Large intestine (tissue), 3 donors: ENCODE results near the gene DUSP1. TPM values are rescaled to one million over a fixed set of nuclear protein-coding genes. Genes with fewer than 3 reads are reported as not detected.

ENCODE experiments used
- DNase-seq, 2 donors: peaks; one replicate each; pipeline versions ENCODE4 v3.0.0 to v3.0.0-alpha.2; 2013
- H3K27ac ChIP-seq: one replicate; pipeline ENCODE4 v1.5.1; 2013; ENCODE audit warnings: low read length
- H3K27me3 ChIP-seq: 2 replicates; pipeline ENCODE4 v1.6.1; 2013; ENCODE audit warnings: low read length; ENCODE audit not compliant: control insufficient read depth, insufficient read depth
- H3K36me3 ChIP-seq: 2 replicates; pipeline ENCODE4 v1.6.1; 2013; ENCODE audit warnings: low read length; ENCODE audit not compliant: control insufficient read depth, insufficient read depth
- H3K4me1 ChIP-seq: one replicate; pipeline ENCODE4 v1.6.1; 2013; ENCODE audit warnings: low read length; ENCODE audit not compliant: control insufficient read depth, insufficient read depth
- H3K4me3 ChIP-seq: one replicate; pipeline ENCODE4 v1.5.1; 2013; ENCODE audit warnings: low read length
- H3K9me3 ChIP-seq: one replicate; pipeline ENCODE4 v1.6.1; 2013; ENCODE audit warnings: mild to moderate bottlenecking, low read depth, low read length, moderate library complexity; ENCODE audit not compliant: control insufficient read depth
- WGBS: methylation state at CpG from one replicate; pipeline ENCODE4 v1.1.5; 2013; ENCODE audit warnings: low lambda C conversion rate; ENCODE audit not compliant: insufficient coverage; 5-methylcytosine and 5-hydroxymethylcytosine counted together
- polyA plus RNA-seq: library from polyadenylated mRNA; unstranded; fragments of 120-200 nt; gene quantifications from one replicate; pipeline ENCODE4 v1.2.1, GENCODE V29; 2013

The DUSP1 gene
- polyA plus RNA-seq, 1 donor = 197 TPM

GRCh38 chr5:172809774-172810173 lies 38.8 kb upstream of the DUSP1 start:
- H3K27me3 ChIP-seq = no peaks in the 10 kb centered on the region
- no peaks in the 10 kb centered on the region for H3K36me3 ChIP-seq
- no peak overlapping the region for H3K4me3 ChIP-seq
- no peak overlapping the region for H3K27ac ChIP-seq
- H3K4me1 ChIP-seq = peaks cover 8% of the 10 kb centered on the region
- no peak for DNase-seq
- peaks cover 4% of the 10 kb centered on the region for H3K9me3 ChIP-seq
- no CpG with 5 or more reads among the region's 2 CpGs for WGBS

DNA sequence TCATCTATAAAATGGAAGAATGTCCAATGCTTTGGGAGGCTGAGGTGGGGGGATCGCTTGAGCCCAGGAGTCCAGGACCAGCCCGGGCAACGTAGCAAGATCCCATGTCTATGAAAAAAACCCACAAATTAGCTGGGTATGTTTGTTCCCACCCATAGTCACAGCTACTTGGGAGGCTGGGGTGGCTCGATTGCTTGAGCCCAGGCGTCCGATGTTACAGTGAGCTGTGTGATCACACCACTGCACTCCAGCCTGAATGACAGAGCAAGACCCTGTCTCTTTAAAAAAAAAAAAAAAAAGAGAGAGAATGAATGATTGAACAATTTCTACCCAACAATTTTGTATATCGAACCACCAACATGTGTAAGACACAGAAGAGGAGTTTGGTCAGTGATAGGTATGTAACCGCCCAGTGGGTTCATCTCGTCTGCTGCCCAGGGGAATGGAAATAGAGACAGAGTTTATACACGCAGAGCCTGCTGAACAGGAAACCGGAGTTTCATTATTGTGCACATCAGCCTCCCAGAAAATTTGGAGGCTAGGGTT lies 36.8 kb upstream of the DUSP1 start:
- no CpG with 5 or more reads among the region's 11 CpGs for WGBS
- Histone ChIP-seq H3K4me3 (peak overlapping the region; percentile 14), H3K27ac (peak overlapping the region; percentile 71), H3K36me3 (no peaks in the 10 kb centered on the region), H3K9me3 (peaks cover 4% of the 10 kb centered on the region), H3K27me3 (no peaks in the 10 kb centered on the region), H3K4me1 (peaks cover 8% of the 10 kb centered on the region)
- DNase-seq = no peak

DNA sequence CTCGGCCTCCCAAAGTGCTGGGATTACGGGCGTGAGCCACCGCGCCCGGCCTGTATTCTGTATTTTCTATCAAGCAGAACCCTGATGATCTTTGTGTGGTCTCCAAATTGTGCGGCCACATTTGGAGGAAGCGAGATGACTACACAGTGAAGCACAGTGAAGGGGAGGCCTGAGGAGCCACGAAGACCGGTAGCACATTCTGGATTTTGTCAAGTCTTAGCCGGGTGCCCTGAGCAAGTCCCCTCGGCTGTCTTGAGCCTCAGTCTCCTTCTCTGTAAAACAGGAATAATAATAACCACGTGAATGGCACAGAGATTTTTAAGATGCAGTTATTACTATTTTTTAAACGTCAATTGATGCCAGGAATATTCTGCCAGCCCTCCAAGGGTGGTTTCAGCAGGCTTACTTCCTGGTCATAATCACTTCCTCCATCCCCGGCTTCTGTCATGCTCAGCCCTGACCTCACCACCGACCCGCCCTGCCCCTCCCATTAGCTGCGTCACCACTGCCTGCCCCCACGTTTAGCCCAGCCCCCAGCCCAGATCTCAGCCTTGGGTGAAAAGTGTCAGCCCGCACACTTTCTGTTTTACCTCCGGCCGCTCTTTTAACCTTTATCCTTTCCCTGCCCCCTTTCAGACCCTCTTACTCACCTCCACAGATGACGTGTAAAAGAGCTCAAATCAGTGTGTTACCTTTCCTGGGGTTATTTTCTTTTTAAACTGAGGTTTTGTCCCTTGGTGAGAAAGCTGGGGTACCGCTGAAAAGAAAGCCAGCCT lies 36.1 kb upstream of the DUSP1 start:
- peak overlapping the region; percentile 14 for H3K4me3 ChIP-seq
- H3K27me3 ChIP-seq = no peaks in the 10 kb centered on the region
- peak; percentile 96 to 97 for DNase-seq
- H3K9me3 ChIP-seq = peaks cover 4% of the 10 kb centered on the region
- H3K27ac ChIP-seq = peak overlapping the region; percentile 79
- 0% methylated on average over 5 of the region's 24 CpGs for WGBS
- no peaks in the 10 kb centered on the region for H3K36me3 ChIP-seq
- peaks cover 8% of the 10 kb centered on the region for H3K4me1 ChIP-seq

GRCh38 chr5:172805736-172806255 lies 34.8 kb upstream of the DUSP1 start:
- no peaks in the 10 kb centered on the region for H3K27me3 ChIP-seq
- no CpG with 5 or more reads among the region's 9 CpGs for WGBS
- H3K27ac ChIP-seq = no peak overlapping the region
- H3K9me3 ChIP-seq = peaks cover 4% of the 10 kb centered on the region
- no peak overlapping the region for H3K4me3 ChIP-seq
- peaks cover 12% of the 10 kb centered on the region for H3K4me1 ChIP-seq
- H3K36me3 ChIP-seq = no peaks in the 10 kb centered on the region
- DNase-seq = no peak

DNA sequence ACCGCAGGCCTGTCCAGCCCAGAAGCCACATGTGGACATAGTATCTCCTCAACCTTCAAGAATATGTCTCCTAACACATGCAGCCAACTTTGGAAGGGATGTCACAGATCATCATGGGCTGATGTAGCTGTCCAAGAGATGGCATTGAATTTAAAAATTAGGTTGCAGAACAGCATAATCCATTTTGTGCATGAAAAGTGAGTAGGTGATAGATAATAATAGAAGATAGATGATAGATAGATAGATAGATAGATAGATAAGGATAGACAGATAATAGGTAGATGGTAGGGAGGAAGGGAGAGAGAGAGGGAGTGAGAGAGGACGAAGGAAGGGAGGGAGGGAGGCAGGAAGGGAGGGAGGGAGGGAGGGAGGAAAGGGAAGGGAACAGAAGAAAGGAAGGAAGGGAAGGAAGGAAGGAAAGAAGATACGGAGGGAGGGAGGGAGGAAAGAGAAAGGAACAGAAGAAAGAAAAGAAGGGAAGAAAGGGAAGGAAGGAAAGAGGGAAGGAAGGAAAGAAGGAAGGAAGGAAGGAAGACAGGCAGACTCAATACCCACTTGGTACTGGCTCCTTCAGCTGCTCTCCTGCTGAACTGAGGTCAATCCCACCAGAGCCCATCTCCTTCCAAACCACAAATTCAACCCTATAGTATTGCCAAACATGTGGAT lies 34.2 kb upstream of the DUSP1 start:
- 90% methylated on average over 2 of the region's 3 CpGs for WGBS
- DNase-seq = no peak
- no peaks in the 10 kb centered on the region for H3K27me3 ChIP-seq
- H3K4me3 ChIP-seq = no peak overlapping the region
- H3K9me3 ChIP-seq = peaks cover 4% of the 10 kb centered on the region
- H3K4me1 ChIP-seq = peaks cover 12% of the 10 kb centered on the region
- H3K36me3 ChIP-seq = no peaks in the 10 kb centered on the region
- H3K27ac ChIP-seq = no peak overlapping the region

DNA sequence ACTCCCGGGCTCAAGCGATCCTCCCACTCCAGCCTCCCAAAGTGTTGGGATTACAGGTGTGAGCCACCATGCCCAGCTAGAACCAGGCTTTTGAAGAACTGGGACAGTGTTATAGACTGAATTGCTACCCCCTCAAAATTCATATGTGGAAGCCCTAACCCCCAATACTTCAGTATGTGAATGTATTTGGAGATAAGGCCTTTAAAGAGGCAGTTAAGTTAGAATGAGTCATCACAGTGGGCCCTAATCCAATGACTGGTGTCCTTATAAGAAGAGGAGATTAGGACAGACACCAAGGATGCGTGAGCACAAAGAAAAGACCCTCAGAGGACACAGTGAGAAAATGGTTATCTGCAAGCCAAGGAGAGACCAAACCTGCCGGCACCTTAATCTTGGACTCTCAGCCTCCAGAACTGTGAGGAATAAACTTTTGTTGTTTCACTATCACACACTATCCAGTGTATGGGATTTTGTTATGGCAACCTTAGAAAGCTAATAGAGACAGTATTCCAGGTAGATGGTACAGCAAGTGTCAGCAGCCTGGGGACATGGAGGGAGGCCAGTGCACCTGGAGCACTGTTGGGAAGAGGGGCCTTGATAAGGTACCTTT lies 31.7 kb upstream of the DUSP1 start:
- Histone ChIP-seq H3K27ac (no peak overlapping the region), H3K9me3 (no peaks in the 10 kb centered on the region), H3K4me3 (no peak overlapping the region), H3K4me1 (peaks cover 11% of the 10 kb centered on the region), H3K27me3 (no peaks in the 10 kb centered on the region), H3K36me3 (no peaks in the 10 kb centered on the region)
- WGBS = no CpG with 5 or more reads among the region's 4 CpGs
- no peak for DNase-seq

DNA sequence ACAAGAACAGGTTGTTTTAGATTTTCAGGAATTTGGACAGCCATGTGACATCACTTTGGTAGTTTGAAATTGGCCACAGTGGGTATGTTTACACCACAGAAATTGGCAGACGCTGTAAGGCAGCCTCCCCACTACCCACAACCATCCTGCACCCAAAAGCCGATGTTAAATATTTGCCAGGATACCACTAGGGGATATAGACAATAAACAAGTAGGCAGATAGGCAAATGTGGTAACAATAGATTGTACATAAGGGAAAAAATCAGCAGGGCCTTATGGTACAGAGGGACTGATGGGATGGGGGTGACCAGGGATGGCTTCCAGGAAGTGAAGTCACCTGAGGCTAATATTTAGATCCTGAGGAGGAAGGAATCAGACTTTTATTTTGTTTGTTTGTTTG lies 31.1 kb upstream of the DUSP1 start:
- 80% methylated on average over 1 of the region's 2 CpGs for WGBS
- no peaks in the 10 kb centered on the region for H3K36me3 ChIP-seq
- no peak for DNase-seq

GRCh38 chr5:172801179-172801671 lies 30.2 kb upstream of the DUSP1 start:
- WGBS = 100% methylated on average over 2 of the region's 4 CpGs
- peaks cover 4% of the 10 kb centered on the region for H3K4me1 ChIP-seq
- no peaks in the 10 kb centered on the region for H3K9me3 ChIP-seq
- peak; percentile 45 to 57 for DNase-seq
- H3K27ac ChIP-seq = peak overlapping the region; percentile 44
- H3K27me3 ChIP-seq = no peaks in the 10 kb centered on the region
- H3K36me3 ChIP-seq = no peaks in the 10 kb centered on the region
- no peak overlapping the region for H3K4me3 ChIP-seq

More for the DNA sequence above, 31.1 kb upstream of the DUSP1 start:
- Histone ChIP-seq H3K27ac (no peak overlapping the region), H3K4me3 (no peak overlapping the region), H3K4me1 (peaks cover 8% of the 10 kb centered on the region), H3K27me3 (no peaks in the 10 kb centered on the region), H3K9me3 (no peaks in the 10 kb centered on the region)

GRCh38 chr5:172800088-172800551 lies 29.1 kb upstream of the DUSP1 start:
- no CpG with 5 or more reads among the region's 16 CpGs for WGBS
- H3K4me3 ChIP-seq = no peak overlapping the region
- no peaks in the 10 kb centered on the region for H3K36me3 ChIP-seq
- H3K4me1 ChIP-seq = peaks cover 4% of the 10 kb centered on the region
- no peak overlapping the region for H3K27ac ChIP-seq
- no peaks in the 10 kb centered on the region for H3K9me3 ChIP-seq
- no peaks in the 10 kb centered on the region for H3K27me3 ChIP-seq
- DNase-seq = no peak

DNA sequence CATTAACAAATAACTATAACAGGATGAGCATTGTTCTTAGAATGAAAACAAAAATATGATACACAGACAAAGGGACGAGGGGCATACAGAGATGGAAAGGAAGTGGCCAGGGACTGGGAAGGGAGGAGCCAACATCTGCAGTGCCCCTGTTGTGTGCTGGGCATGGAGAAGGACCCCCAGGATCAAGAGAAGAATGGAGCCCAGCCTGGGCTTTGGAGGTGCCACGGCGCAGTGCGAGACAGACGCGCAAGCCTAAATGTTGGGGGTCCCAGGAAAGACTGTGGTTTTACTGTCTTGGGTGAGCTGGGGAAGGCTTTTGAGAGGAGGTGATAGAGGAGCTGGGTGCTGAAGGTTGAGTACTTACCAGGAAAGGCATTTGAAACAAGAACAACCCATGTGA lies 28.4 kb upstream of the DUSP1 start:
- DNase-seq = no peak
- Histone ChIP-seq H3K9me3 (no peaks in the 10 kb centered on the region), H3K27ac (no peak overlapping the region), H3K27me3 (no peaks in the 10 kb centered on the region), H3K36me3 (no peaks in the 10 kb centered on the region), H3K4me1 (peaks cover 4% of the 10 kb centered on the region), H3K4me3 (no peak overlapping the region)
- WGBS = no CpG with 5 or more reads among the region's 6 CpGs
